MCF 10A (cell line): ENCODE results near the gene SDR39U1. TPM values are rescaled to one million over a fixed set of nuclear protein-coding genes. Genes with fewer than 3 reads are reported as not detected.

ENCODE experiments used
- BruUV-seq: library from RNA; stranded (reverse); fragments of 400-500 nt; replicated peaks from 2 replicates; lab custom pipeline; 2021; lab: Mats Ljungman, UMichigan
- CTCF ChIA-PET: fragments of 300-600 bp; sonication (Branson Sonifier 250); formaldehyde crosslinking; extraction: SDS; loops from one replicate; lab custom pipeline; 2021; ENCODE audit warnings: antibody characterized with exemption, inconsistent platforms; lab: Yijun Ruan, JAX
- POLR2A ChIA-PET: fragments of 300-600, 350-650 bp; sonication (Branson Sonifier 250); formaldehyde crosslinking; extraction: SDS; loops from one replicate; lab custom pipeline; 2020; ENCODE audit warnings: antibody characterized with exemption, inconsistent platforms; lab: Yijun Ruan, JAX
- DNase-seq: peaks from one replicate; pipeline ENCODE4 v3.0.0-alpha.2; 2018; ENCODE audit not compliant: unreplicated experiment
- H3K27ac Mint-ChIP-seq: one replicate; pipeline ENCODE4 v1.8.0; 2022; ENCODE audit warnings: mild to moderate bottlenecking, low read depth, mixed read lengths; ENCODE audit not compliant: unreplicated experiment
- H3K27me3 Mint-ChIP-seq: one replicate; pipeline ENCODE4 v1.8.0; 2022; ENCODE audit warnings: mixed read lengths; ENCODE audit not compliant: insufficient read depth, unreplicated experiment
- H3K36me3 Mint-ChIP-seq: one replicate; pipeline ENCODE4 v1.8.0; 2022; ENCODE audit warnings: mild to moderate bottlenecking, moderate library complexity, mixed read lengths; ENCODE audit not compliant: insufficient read depth, unreplicated experiment
- H3K4me1 Mint-ChIP-seq: one replicate; pipeline ENCODE4 v1.8.0; 2022; ENCODE audit warnings: mixed read lengths; ENCODE audit not compliant: insufficient read depth, unreplicated experiment
- H3K4me3 Mint-ChIP-seq: one replicate; pipeline ENCODE4 v1.8.0; 2022; ENCODE audit warnings: mild to moderate bottlenecking, moderate library complexity, mixed read lengths; ENCODE audit not compliant: unreplicated experiment
- H3K9me3 Mint-ChIP-seq: one replicate; pipeline ENCODE4 v1.8.0; 2022; ENCODE audit warnings: mixed read lengths; ENCODE audit not compliant: unreplicated experiment
- CTCF ChIP-seq: fragments of 200-600 bp; IDR thresholded peaks from one replicate; pipeline ENCODE4 v1.8.0; 2022; ENCODE audit warnings: antibody characterized with exemption, mild to moderate bottlenecking; ENCODE audit not compliant: unreplicated experiment
- intact Hi-C: fragments of 100-400 bp; cut with micrococcal nuclease; formaldehyde crosslinking; loops from 2 replicates; pipeline ENCODE4 v1.14.1; 2022
- total RNA-seq: library from RNA; stranded (reverse); gene quantifications from 2 replicates; pipeline ENCODE4 v1.2.3, GENCODE V29; 2022

The SDR39U1 gene
- total RNA-seq, 1 experiment from 2014 or later = 58.7 TPM

GRCh38 chr14:24430143-24430681, 12.4 kb downstream of the SDR39U1 start:
- H3K36me3 Mint-ChIP-seq = peaks cover 36% of the 10 kb centered on the region
- H3K27me3 Mint-ChIP-seq = no peaks in the 10 kb centered on the region
- H3K27ac Mint-ChIP-seq = peak overlapping the region; percentile 91
- no peak for TF ChIP-seq CTCF
- intact Hi-C loops = no loop called here
- peaks cover 40% of the 10 kb centered on the region for H3K4me1 Mint-ChIP-seq
- peak overlapping the region; percentile 80 for H3K4me3 Mint-ChIP-seq
- no peaks in the 10 kb centered on the region for H3K9me3 Mint-ChIP-seq
- ChIA-PET POLR2A (interaction anchor here (0.7 to 4.1 kb wide), 19 partner anchors 11 to 416 kb away, joined by 3 to 52 read pairs (median 5); partner anchors contain the start of genes CHMP4A, CIDEB, DHRS1 and LTB4R), CTCF (interaction anchor here (0.5 to 12.0 kb wide), 29 partner anchors 9 to 1893 kb away, joined by 3 to 626 read pairs (median 14); partner anchors contain the start of genes ADCY4, CHMP4A, CIDEB and LTB4R)
- DNase-seq = peak; percentile 59
- no TSS peak for BruUV-seq

- intact Hi-C loops = no loop called here
- TF ChIP-seq CTCF = no peak
- ChIA-PET POLR2A (interaction anchor here (0.6 to 4.1 kb wide), 19 partner anchors 10 to 216 kb away, joined by 3 to 52 read pairs (median 6); partner anchors contain the start of genes CHMP4A, CIDEB, DHRS1 and LTB4R), CTCF (interaction anchor here (0.6 to 12.0 kb wide), 14 partner anchors 9 to 418 kb away, joined by 3 to 626 read pairs (median 25); partner anchors contain the start of genes ADCY4, CIDEB, LTB4R and LTB4R2)
- peak within 1 kb of the TSS; percentile 91 for H3K27ac Mint-ChIP-seq
- peaks cover 32% of the 10 kb centered on the region for H3K36me3 Mint-ChIP-seq
- peaks cover 42% of the 10 kb centered on the region for H3K4me1 Mint-ChIP-seq
- peak; percentile 93 for DNase-seq
- H3K4me3 Mint-ChIP-seq = peak within 1 kb of the TSS; percentile 80
- BruUV-seq = TSS peak; percentile 87
- H3K9me3 Mint-ChIP-seq = no peaks in the 10 kb centered on the region
- no peaks in the 10 kb centered on the region for H3K27me3 Mint-ChIP-seq
Measured at GRCh38 chr14:24429395-24430142, 13.0 kb downstream of the SDR39U1 start, which contains the start of the genes CBLN3 and KHNYN. Gene CBLN3 (minus strand): TSS chr14:24429668. CDS start chr14:24429054, 614 bp downstream. Gene KHNYN (plus strand): TSS chr14:24429954. CDS start chr14:24430731, 777 bp downstream.

- peak overlapping the region; percentile 80 for H3K4me3 Mint-ChIP-seq
- CTCF ChIA-PET = interaction anchor here (0.6 to 12.0 kb wide), 8 partner anchors 8 to 952 kb away, joined by 3 to 626 read pairs (median 4); partner anchors contain the start of genes ADCY4, CIDEB, LTB4R and LTB4R2
- H3K27ac Mint-ChIP-seq = peak overlapping the region; percentile 91
- no peak for DNase-seq
- peaks cover 25% of the 10 kb centered on the region for H3K36me3 Mint-ChIP-seq
- H3K4me1 Mint-ChIP-seq = peaks cover 42% of the 10 kb centered on the region
- POLR2A ChIA-PET = interaction anchor here (0.7 to 4.1 kb wide), 4 partner anchors 32 to 119 kb away, joined by 6 to 39 read pairs (median 21); partner anchors contain the start of genes CIDEB, LTB4R and LTB4R2
- TF ChIP-seq CTCF = no peak
- intact Hi-C loops = no loop called here
- BruUV-seq = no TSS peak
- H3K9me3 Mint-ChIP-seq = no peaks in the 10 kb centered on the region
- no peaks in the 10 kb centered on the region for H3K27me3 Mint-ChIP-seq
Measured at GRCh38 chr14:24428628-24429394, 13.8 kb downstream of the SDR39U1 start.
